NOMO-1 treated with DMSO at 0.1 percent for 48 hours (cell line): ENCODE results near the gene KCNMA1.

Experiments used
- DNase-seq: peaks from one replicate; lab custom pipeline; 2025; ENCODE audit not compliant: unreplicated experiment; lab: John Stamatoyannopoulos, UW

KCNMA1 gene

GRCh38 chr10:77635402-77636227, 2.0 kb downstream of the KCNMA1 start:
- no peak for DNase-seq

DNA sequence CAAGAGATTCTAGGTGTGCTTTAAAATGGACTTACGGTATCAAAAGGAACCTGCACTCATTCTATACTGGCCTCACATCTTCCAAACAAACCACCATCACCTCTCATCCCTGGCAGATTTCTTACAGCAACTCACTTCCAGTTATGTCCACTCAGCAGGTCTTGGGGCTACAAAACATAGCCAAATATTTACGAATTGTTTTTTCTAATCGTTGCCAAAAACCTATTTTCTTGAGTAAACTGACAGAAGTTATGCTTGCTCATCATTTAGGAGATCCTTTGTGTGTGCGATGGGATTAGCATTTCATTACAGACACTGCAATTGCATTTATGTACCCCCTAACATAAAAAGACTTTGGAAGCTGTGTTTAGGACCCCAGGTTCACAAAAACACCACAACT, 2.7 kb downstream of the KCNMA1 start:
- no peak for DNase-seq

DNA sequence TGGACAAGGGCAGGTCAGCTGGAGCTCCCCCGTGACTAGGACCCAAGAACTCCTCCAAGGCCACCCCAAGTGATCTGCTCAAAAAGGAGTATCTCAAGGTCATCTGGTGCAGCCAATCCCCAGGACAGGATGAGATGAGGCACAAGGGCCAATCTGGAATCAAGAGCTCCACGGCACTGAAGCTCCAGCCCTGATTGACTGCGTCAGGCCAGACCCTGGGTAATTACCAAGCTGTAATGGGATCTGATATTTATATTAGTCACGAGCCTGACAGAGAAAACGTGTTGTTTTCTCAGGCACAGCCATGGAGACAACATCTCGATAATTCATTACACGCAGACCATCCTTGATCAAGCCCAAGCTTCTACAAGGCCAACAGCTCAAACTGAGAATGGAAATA, 4.2 kb downstream of the KCNMA1 start:
- DNase-seq: no peak

DNA sequence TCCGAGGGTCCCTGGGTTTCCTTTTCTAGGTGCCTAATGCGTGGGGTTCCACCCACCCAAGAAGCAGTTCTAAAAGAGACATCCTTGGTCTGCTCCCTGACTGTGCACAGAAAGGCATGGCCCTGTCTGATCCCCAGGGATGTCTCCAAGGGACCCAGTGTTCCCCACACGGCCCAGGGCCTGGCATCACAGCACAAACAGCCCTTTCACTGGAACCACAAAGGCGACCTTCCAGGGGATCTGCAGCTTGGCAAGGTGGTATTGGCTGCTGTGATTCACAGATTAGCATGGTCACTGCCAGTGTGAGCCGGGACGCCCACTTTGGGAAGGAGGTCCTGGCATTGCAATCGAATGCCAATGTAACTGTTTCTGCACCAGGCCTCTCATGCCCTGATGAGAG, 6.4 kb downstream of the KCNMA1 start:
- no peak for DNase-seq

DNA sequence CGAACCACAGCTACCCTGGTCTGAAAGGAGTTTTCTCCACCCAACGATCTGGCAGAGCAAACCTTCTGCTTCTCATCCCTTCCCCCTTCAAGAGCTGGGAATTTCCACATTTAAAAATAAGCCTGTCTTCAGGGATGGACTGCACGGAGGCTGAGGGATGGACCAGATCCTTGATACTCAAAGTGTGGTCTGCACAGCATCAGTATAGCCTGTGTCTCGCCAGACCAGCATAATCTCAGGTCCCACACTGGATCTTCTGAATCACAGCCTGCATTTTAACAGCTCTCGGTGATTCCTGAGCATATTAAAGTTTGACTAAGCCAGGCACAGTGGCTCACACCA, 7.1 kb downstream of the KCNMA1 start:
- DNase-seq: no peak

DNA sequence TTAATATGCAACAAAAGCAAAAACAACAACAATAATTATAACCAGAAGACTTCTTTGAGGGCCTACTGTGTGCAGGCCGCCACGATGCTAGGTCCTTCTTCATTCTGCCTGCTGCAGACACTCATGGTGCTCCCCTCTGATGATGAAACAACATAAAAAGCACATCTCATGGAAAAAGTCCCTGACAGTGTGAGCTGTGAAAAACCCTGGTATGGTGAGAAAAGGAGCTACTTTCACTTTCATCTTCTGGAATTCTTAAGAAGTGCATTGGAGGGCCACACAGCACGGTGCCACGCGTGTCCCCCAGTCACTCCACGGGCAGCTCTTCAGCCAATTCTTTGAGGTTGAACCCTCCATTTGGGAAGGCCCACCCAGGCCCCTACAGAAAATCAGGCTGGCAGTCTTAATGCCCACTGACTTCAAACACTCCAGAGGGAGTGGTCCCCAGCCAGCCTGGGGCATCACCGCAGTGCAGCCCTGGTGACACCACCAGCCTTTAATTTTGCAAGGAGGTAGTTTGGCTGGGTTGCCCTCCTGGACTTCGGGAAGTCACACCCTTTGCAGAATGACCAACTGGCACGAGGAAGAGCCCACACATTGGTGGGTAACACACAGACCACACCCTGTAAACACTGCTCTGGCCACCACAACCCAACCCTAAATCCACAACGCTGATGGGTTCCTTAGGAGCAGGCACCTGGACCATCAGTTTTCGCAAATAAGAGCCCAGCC, 7.7 kb downstream of the KCNMA1 start:
- no peak for DNase-seq

- DNase-seq: no peak
These were observed 8.5 kb downstream of the KCNMA1 start for GRCh38 chr10:77628906-77629730.

GRCh38 chr10:77626266-77626935, 11.2 kb downstream of the KCNMA1 start:
- no peak for DNase-seq

- peak; percentile 58 for DNase-seq
These were observed 12.2 kb downstream of the KCNMA1 start for GRCh38 chr10:77625379-77625778.

GRCh38 chr10:77622889-77623291, 14.7 kb downstream of the KCNMA1 start:
- peak; percentile 90 for DNase-seq

DNA sequence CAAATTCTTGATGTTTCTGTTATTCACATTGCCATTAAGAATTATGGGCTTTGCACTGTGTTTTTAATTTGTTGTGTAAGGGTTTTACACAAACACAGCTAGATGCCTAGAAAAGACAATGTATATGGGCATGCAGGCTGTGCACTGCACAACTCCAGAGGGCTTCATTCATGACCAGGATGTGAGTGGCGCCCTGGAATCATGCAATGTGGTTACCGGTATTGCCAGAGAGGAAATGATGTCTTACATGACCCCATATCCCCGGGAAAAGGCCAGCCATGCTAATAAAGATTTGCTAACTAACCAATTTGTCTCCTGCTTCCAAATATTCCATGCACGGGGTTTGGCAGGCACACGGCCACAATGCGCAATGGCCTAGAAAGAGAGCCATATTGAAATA, 16.9 kb downstream of the KCNMA1 start:
- DNase-seq: no peak

- peak; percentile 6 for DNase-seq
These were observed 17.5 kb downstream of the KCNMA1 start for GRCh38 chr10:77619964-77620703.

DNA sequence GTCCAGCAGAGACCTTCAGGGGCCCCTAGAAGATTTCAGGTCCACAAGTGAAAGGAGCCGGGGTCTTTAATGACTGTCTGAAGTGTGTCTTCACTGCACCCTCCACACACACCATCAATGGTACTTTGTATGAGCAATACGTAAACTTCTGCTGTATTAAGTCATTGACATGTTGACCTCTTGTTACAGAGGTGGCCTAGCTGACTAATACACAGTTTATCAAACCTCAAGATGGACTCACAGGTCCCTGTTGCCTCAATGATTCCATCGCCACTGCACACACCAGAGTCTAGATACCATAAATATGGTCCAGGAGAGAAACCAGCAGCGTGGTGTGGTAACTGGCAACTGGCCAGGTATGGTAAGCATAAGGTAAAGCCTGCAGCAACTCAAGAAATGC, 19.5 kb downstream of the KCNMA1 start:
- DNase-seq: no peak

- DNase-seq: no peak
These were observed 20.8 kb downstream of the KCNMA1 start for GRCh38 chr10:77616766-77617165.

- DNase-seq: no peak
These were observed 22.6 kb downstream of the KCNMA1 start for GRCh38 chr10:77614778-77615625.

DNA sequence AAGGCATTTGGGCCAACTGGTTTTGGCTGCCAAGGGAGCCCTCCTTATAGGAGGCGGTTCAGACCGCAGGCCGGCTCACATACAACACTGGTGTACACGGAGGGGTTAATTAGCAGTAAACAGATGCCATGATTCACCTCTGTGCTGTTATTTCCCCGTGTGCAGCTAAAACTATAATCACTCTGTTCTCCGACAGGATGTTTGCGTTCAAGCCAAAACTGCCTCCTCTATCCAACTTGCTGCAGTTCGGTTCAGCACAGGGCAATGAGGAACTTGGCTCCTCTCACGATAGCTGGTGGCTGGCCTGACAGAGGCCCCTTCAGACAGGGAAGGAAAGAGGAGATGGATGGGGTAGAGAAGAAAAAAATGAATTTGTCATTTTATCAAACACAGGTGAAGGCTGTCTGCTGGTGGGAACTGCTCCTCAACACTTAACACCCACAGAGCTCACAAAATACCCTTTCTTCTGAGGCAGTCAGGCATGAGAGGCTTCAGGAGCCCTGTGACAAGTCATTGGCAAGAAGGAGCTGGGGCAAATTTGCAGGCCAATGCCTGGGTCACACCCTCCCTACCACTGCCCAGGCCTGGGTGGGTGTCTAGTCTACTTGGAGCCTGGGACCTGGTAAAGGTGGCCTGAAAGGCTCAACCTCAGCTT, 24.0 kb downstream of the KCNMA1 start:
- DNase-seq: peak; percentile 63

DNA sequence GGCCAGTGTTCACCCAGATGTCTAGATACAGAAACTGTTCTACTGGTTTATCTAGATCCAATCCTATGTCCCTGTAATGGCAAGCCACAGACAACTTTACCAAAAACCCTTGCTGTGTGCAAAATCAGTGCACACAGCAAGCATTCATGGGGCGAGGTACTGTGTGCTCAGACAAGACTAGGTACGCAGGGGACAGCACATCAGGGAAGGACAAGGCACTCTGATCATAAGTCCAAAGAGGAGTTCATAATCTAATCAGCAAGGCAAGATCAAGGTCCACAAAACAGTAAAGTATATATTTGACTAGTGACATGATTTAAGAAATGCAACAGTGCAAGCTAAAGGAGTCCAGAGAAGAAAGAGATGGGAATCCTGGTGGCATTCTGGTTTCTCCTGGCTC, 25.9 kb downstream of the KCNMA1 start:
- no peak for DNase-seq

DNA sequence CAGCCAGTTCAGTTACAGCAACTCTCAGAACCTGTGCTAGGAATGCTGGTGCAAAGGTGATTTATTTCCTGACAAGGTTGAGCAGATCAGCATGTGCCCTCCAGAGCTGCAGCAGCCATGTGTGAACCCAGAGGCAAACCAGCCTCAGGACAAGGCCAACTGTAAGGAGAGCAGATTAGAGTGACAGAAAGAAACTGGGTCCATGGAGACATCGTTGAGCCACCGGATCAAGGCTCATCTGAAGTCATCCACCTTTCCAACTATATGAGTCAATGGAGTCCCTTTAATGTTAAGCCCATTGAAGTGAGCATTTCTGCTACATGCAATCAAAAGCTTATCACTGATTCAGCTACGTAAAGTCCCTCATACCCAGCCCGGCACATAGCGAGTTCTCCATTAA, 26.4 kb downstream of the KCNMA1 start:
- DNase-seq: no peak

DNA sequence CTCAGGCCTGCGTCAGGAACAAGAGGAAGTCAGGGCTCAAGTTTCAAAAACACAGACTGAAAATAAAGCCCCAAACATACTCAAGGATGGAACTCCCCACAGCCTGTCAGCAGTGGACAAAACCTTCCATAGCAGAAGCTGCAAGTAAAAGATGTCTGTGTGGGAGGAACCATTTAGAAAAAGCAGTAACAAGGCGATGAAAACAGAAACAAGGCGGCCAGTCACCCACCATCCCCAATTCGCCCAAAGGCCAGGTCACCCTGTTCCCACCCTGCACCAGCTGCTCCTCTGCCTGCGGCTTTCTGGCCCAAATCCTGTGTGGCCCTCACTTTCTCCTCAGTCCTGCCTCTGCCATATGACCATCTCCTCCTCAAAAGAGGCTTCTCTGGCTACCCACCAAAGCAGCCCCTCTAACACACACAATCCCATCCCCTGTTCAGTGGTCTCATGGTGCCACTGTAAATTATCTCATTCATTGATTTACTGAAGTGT, 27.8 kb downstream of the KCNMA1 start:
- no peak for DNase-seq
